GOT3 (cell line): ENCODE measurements around the gene UMPS.

Source experiments
- DNase-seq: peaks from one replicate; lab custom pipeline; 2025; ENCODE audit warnings: mixed read lengths; lab: John Stamatoyannopoulos, UW

The UMPS gene

GRCh38 chr3:124763644-124764358 is 33.5 kb downstream of the UMPS start:
- DNase-seq = no peak

- DNase-seq = no peak
These were observed 34.5 kb downstream of the UMPS start for GRCh38 chr3:124764746-124765145.

GRCh38 chr3:124765197-124765840 is 35.1 kb downstream of the UMPS start:
- no peak for DNase-seq

- no peak for DNase-seq
These were observed 36.2 kb downstream of the UMPS start for GRCh38 chr3:124766113-124767095.

DNA sequence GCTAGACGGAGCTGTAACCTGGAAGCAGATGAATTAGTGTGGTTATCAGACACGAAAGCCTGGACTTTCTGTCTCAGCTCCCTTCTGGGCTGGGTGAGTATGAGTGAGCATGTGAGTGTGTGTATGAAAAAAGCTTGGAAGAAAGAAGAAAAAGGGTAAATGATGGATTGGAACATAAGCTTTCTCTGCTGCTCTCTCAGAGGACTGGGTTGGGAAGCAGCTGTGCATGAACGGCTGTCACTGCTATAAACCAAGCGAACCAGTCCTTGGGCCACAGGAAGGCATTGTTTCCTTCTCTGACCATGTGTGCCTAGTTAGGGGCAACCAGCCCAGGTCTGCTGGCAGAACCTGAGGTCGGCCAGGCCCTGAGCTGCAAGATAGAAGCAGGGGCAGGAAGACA is 37.0 kb downstream of the UMPS start:
- DNase-seq = no peak

- DNase-seq = no peak
These were observed 37.4 kb downstream of the UMPS start for GRCh38 chr3:124767691-124768090.

GRCh38 chr3:124768812-124769211 is 38.6 kb downstream of the UMPS start:
- no peak for DNase-seq

DNA sequence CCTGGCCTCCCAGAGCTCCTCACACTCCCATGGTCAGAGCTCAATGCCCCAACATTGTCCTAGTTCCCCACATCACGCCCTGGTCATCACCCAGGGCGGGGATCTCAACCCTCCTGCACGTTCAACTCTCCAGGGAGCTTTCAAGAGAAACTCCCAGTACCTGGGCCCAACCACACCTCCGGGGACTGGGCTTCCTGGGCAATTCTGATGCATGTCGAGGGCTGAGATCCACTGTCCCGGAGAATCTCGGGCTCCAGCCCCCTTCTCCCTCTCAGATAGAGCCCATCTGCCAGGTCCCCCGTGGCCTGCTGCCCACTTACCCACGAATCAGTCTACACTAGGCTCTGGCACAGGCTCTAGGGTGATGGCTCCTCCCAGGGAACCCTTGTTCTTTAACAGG is 39.2 kb downstream of the UMPS start:
- DNase-seq = no peak

DNA sequence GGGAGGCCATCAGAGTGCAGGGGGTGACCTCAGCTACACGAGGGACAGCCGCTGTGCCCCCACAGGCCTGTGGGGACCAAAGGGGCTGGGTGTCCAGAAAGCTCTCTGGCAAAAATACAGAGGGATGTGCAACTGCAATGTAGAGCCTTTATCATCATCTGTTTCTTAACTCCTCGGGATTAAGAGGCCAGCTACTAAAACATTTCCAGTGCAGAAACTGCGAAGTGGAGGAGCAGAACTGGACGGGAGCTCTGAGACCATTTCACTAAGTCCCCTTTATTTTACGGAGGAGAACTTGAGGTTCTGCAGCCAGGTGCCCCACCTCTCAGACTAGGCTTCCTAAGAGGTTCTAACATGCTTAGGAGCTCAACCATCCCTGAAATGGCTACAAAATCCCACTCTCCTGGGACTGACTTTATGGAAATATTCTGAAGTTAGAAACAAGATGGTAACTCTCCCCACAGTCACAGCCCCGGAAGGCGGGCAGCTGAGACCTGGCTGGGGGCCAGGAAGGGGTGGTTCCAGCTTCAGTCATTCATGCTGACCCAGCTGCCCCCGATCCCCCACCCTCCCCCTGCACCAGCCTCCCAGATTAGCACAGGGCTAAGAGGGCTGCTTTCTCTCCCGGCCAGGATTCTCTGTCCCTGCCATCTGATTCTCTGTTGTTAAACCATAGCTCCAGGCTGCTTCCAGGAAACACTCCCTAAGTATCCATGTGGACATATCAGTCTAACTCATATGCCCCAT is 40.3 kb downstream of the UMPS start:
- no peak for DNase-seq

DNA sequence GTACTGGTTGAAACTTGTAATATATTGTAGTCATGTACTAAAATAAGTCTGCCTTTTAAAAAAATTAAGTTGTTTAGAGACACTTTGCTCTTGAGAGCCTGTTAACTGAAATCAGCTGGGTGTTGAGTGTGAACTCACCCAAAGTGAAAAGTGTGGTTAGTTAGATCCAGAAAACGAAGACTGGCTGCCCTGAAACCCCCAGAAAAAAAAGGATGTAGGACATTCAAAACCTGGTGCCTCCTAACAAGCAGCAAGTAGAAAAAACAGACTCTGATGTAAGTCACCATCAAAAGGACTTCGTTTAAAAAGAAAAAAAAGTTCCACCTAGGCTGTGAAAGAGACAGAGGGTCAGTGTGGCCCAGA is 40.8 kb downstream of the UMPS start:
- no peak for DNase-seq

- DNase-seq = no peak
These were observed 42.0 kb downstream of the UMPS start for GRCh38 chr3:124772081-124772831.

DNA sequence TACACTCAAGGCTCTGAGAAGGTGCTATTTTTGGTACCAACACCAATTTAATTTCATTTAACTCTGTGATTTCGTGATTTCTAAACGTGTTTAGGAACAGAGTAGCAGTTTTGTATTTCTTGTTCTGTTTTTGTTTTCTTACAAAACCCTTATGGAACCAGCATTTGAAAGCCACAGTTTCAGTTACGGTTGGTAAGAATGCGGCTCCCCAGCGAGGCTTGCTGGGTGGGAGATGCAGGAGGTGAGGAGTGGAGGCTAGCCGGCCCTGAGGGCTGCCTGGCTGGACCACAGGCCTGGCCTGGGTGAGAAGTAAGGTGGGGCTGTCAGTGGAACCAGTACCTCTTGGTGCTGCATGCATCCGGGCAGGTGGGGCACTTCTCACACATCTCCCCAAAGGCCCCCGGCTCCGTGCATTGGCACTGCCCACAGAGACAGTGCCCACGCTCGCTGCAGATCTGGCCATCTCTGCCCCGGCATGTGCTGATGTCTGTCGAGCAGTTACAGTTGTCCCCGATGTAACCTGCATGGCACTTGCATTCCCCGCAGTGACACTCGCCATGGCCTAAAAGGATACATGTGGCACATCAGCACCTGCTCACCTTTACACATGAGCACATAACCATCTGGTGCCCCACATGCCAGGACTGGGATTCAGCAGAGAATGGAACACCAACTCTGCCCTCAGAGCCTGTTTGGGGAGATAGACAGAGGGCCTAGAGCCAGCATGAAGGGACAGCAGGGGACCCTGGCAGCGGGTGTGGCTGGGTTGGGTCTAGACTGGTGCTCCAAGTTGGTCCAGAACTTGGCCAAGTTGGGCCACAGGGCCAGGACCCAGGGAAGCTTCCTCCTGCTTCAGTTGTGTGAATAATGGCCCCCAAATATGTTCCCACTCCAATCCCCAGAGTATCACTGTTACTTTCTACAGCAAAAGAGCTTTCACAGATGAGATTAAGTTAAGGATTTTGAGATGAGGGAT is 43.4 kb downstream of the UMPS start:
- DNase-seq = no peak

DNA sequence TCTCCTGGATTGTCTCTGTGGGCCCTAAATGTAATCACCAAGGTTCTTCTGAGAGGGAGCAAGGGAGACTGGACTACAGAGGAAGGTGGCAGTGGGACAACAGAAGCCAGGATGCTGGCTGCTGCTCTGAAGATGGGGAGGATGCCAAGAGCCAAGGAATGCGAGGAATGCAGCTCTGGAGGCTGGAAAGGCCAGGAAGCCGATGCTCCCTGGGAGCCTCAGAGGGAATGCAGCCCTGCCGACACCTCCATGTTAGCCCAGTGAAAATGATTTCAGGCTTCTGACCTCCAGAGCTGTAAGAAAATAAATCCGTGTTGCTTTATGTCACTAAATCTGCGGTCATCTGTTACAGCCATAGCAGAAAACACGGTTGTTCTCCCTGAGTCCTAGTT is 44.1 kb downstream of the UMPS start:
- DNase-seq = no peak

DNA sequence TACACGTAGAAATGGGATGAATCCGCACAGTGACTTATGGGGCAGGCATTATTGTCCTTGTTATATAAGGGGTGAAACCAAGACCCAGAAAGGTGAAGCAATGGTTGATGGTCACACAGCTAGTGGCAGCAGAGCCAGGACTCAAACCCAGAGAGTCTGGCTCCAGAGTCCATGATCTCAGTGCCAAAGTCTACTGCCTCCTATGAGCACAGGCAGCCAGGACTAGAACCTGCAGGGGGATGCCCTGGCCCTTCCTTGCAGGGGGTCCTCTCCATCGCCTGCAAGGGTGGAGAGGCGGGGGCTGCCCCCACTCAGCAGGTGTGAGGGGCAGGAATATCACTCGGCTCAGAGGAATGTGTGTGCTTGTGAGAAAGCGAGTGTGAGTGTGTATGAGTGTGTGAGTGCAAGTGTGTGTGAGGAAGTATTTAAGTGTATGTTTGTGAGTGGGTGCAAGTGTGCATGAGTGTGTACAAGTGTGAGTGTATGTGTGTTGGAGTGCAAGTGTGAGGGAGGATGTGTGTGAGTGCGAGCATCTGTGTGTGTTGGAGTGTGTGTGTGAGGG is 44.7 kb downstream of the UMPS start:
- DNase-seq = no peak

- no peak for DNase-seq
These were observed 45.6 kb downstream of the UMPS start for GRCh38 chr3:124775877-124776276.

DNA sequence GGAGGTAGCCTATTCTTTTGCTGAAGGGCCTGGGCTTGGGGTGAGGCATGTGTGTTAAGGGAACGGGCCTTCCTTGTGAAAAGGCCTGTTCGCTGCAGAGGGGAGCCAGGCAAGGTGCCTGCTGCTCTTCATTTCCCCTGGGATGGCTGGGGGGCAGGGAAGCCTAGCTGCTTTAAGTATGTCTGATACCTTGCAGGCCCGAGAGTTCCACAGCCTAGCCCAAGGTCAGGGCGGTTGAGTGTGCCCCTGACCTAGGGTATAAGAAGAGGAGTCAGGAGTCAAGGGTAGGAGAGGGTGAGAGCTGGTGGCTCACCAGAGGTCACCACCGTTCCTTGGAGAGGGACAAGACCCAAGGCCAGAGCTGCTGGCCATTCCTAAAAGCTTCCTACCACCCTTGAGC is 46.6 kb downstream of the UMPS start:
- DNase-seq = no peak

DNA sequence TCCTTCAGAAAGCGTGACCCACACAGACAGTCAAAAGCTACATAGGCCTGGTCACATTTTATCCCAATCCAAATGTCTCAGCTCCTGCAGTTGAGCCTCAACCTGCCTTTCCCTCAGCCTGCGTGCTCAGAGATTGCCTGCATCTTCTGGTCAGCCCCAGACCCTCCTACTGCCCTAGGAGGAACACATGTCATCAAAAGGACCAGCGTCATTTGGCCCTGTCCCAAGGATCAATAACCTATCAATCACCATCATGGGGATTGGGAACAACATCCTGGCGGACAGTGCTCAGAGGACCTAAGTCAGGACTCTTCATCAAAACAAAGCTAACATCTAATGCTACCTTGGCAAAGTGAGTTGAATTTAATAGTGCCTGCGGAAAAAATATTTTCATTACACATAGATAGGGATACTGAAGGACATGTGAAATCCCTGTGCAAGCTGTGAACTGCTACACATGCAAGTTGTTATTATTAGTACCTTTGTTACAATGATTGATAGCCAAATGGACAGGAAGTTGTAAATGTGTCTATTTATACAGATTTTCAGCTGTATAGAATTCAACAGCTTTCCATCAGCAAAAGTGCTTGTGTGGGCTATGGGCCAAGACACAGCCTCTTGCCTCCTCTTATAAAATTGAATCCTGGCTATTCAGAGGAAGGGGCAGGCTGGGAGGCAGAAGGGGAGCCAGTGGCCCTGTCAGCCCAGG is 47.7 kb downstream of the UMPS start:
- DNase-seq = no peak

GRCh38 chr3:124779116-124779515 is 48.9 kb downstream of the UMPS start:
- no peak for DNase-seq

- DNase-seq = no peak
These were observed 49.5 kb downstream of the UMPS start for GRCh38 chr3:124779751-124780191.
